K562 (cell line): ENCODE results near the gene LGALS7. TPM values are rescaled to one million over a fixed set of nuclear protein-coding genes. Genes with fewer than 3 reads are reported as not detected.

ENCODE experiments used
- ATAC-seq: fragments of 200-7000 bp; cut with Tn5 transposase; 3 replicates; pipeline ENCODE4 v1.9.1; 2020; ENCODE audit warnings: moderate library complexity
- BruUV-seq: library from RNA; stranded (reverse); fragments of 400-500 nt; replicated peaks from 2 replicates; lab custom pipeline; 2021; lab: Mats Ljungman, UMichigan
- CTCF ChIA-PET: fragments of 300-600 bp; formaldehyde crosslinking; extraction: SDS; loops from one replicate; lab custom pipeline; 2021; ENCODE audit warnings: low intra/inter-chr PET ratio; lab: Yijun Ruan, JAX
- POLR2A ChIA-PET: fragments of 300-600, 350-650 bp; sonication (Branson Sonifier 250); formaldehyde crosslinking; extraction: SDS; loops from one replicate; lab custom pipeline; 2021; ENCODE audit warnings: antibody characterized with exemption, inconsistent platforms; lab: Yijun Ruan, JAX
- DNase-seq, 4 experiments: peaks; one replicate each; pipeline versions ENCODE4 v3.0.0 to v3.0.0-alpha.2; 2011 to 2018; ENCODE audit warnings: low spot score in 3 of 4, mixed read lengths in 3 of 4; ENCODE audit errors: extremely low read depth in 1 of 4
- FAIRE-seq: peaks from 2 replicates; lab custom pipeline; 2011; peaks lifted over from hg19 to GRCh38; lab: Jason Lieb, UNC
- H2AFZ ChIP-seq: 2 replicates; pipeline ENCODE4 v1.6.0; 2011; ENCODE audit warnings: low read depth, low read length, control low read depth, inconsistent platforms
- H3K27ac ChIP-seq: fragments of 200-600 bp; 3 replicates; pipeline ENCODE4 v1.8.0; 2011; ENCODE audit warnings: low read depth, mild to moderate bottlenecking, control low read depth, inconsistent platforms, low read length, moderate library complexity, mixed read lengths; ENCODE audit errors: extremely low read depth
- H3K27me3 ChIP-seq, 2 experiments: fragments of 300-600 bp in 1 of 2; 2 replicates in 1 of 2; 3 replicates in 1 of 2; pipeline versions ENCODE4 v1.6.0 to v1.8.0; 2011; ENCODE audit warnings: inconsistent platforms in 2 of 2, low read length in 2 of 2, mild to moderate bottlenecking in 1 of 2, mixed read lengths in 1 of 2, moderate library complexity in 1 of 2; ENCODE audit not compliant: control insufficient read depth in 2 of 2, insufficient read depth in 2 of 2
- H3K36me3 ChIP-seq: fragments of 300-600 bp; 3 replicates; pipeline ENCODE4 v1.8.0; 2011; ENCODE audit warnings: mild to moderate bottlenecking, low read length, inconsistent platforms; ENCODE audit not compliant: control insufficient read depth, insufficient read depth
- H3K4me1 ChIP-seq, 2 experiments: fragments of 200-600 bp in 1 of 2; replicated peaks in 1 of 2; 2 replicates in 1 of 2; 3 replicates in 1 of 2; pipeline versions ENCODE4 v1.5.1 to v1.8.0; 2011; ENCODE audit warnings: inconsistent platforms in 2 of 2, low read length in 2 of 2, mild to moderate bottlenecking in 1 of 2, mixed read lengths in 1 of 2, moderate library complexity in 1 of 2; ENCODE audit not compliant: control insufficient read depth in 2 of 2, insufficient read depth in 2 of 2
- H3K4me2 ChIP-seq: 2 replicates; pipeline ENCODE4 v1.6.1; 2011; ENCODE audit warnings: low read length, control low read depth, inconsistent platforms, mixed read lengths; ENCODE audit not compliant: insufficient read depth
- H3K4me3 ChIP-seq: fragments of 200-600 bp; sonication (generic), shearing (Covaris generic); 2 replicates; pipeline ENCODE4 v1.5.1; 2016; ENCODE audit warnings: control low read depth, inconsistent platforms
- H3K79me2 ChIP-seq: fragments of 200-600 bp; 3 replicates; pipeline ENCODE4 v1.8.0; 2011; ENCODE audit warnings: low read length, inconsistent platforms; ENCODE audit not compliant: control insufficient read depth, insufficient read depth
- H3K9ac ChIP-seq, 2 experiments: 2 replicates each; pipeline versions ENCODE4 v1.6.0 to v1.6.1; 2011; ENCODE audit warnings: low read depth in 2 of 2, low read length in 2 of 2, control low read depth in 1 of 2, inconsistent platforms in 1 of 2, mild to moderate bottlenecking in 1 of 2, mixed read lengths in 1 of 2; ENCODE audit not compliant: insufficient read depth in 1 of 2
- H3K9me1 ChIP-seq: one replicate; pipeline ENCODE4 v1.6.0; 2011; ENCODE audit warnings: inconsistent platforms, mild to moderate bottlenecking, low read length, moderate library complexity; ENCODE audit not compliant: control insufficient read depth, insufficient read depth
- H3K9me3 ChIP-seq: replicated peaks from 2 replicates; pipeline ENCODE4 v1.5.1; 2011; ENCODE audit warnings: low read depth, low read length, inconsistent platforms; ENCODE audit not compliant: control insufficient read depth, insufficient read depth
- H4K20me1 ChIP-seq: replicated peaks from 2 replicates; pipeline ENCODE4 v1.6.1; 2011; ENCODE audit warnings: low read length, inconsistent platforms, mixed read lengths; ENCODE audit not compliant: control insufficient read depth, insufficient read depth
- HCFC1 ChIP-seq: IDR thresholded peaks from 2 replicates; pipeline ENCODE4 v1.6.1; 2012; ENCODE audit warnings: low read depth, low read length, improper control_type of control experiment
- NFIC ChIP-seq: fragments of 450-650 bp; IDR thresholded peaks from 2 replicates; pipeline ENCODE4 v1.6.1; 2017; ENCODE audit warnings: mild to moderate bottlenecking, inconsistent platforms
- SAFB ChIP-seq: fragments of 200-400 bp; formaldehyde crosslinking; IDR thresholded peaks from 2 replicates; pipeline ENCODE4 v1.6.1; 2017; ENCODE audit warnings: low read depth, low read length, borderline replicate concordance
- TCF15 ChIP-seq: fragments of 250-450 bp; sonication (Bioruptor Pico); IDR thresholded peaks from 2 replicates; pipeline ENCODE4 v1.8.0; 2022; ENCODE audit warnings: moderate library complexity, mild to moderate bottlenecking, inconsistent platforms
- ZNF318 ChIP-seq, 2 experiments: fragments of 450-650 bp; IDR thresholded peaks; 2 replicates each; pipeline ENCODE4 v1.6.1; 2016; ENCODE audit warnings: mild to moderate bottlenecking in 2 of 2, borderline replicate concordance in 1 of 2, low read depth in 1 of 2, moderate library complexity in 1 of 2
- ZNF384 ChIP-seq: IDR thresholded peaks from 2 replicates; pipeline ENCODE4 v1.6.1; 2012; ENCODE audit warnings: low read depth, low read length, improper control_type of control experiment
- ZNF431 ChIP-seq: sonication (generic); formaldehyde crosslinking; IDR thresholded peaks from 2 replicates; pipeline ENCODE4 v1.8.0; 2022; ENCODE audit warnings: mild to moderate bottlenecking, missing genetic modification reagents
- WGBS: fragments of 100-300 bp; shearing (Covaris generic); methylation state at CpG from one replicate; pipeline ENCODE4 v1.1.6; 2016; ENCODE audit warnings: low coverage, mixed read lengths; ENCODE audit not compliant: insufficient coverage; ENCODE audit errors: missing lambda C conversion rate; 5-methylcytosine and 5-hydroxymethylcytosine counted together
- in situ Hi-C: fragments of 300-500 bp; cut with MboI; formaldehyde crosslinking; loops from 4 replicates; pipeline ENCODE4 v1.15.0; 2018; ENCODE audit warnings: inconsistent platforms, mixed read lengths
- intact Hi-C: fragments of 100-400 bp; cut with micrococcal nuclease; formaldehyde crosslinking; loops from 2 replicates; pipeline ENCODE4 v1.14.2; 2022
- polyA plus RNA-seq, 8 experiments: library from polyadenylated mRNA; depleted of rRNA in 4 of 8; stranded (reverse) in 5 of 8; unstranded in 3 of 8; fragments of >200 nt; fragmentation: Nextera tagmentation in 2 of 8; fragmentation: Illumina TruSeq in 1 of 8; extraction: Ambion mirVana in 2 of 8; extraction: Trizol in 1 of 8; gene quantifications; 2 replicates each; pipeline versions ENCODE4 v1.2.1 to v1.2.3, GENCODE V29; 2011 to 2014; ENCODE audit warnings: inconsistent platforms in 1 of 8, missing spikeins in 1 of 8
- total RNA-seq, 7 experiments: library from RNA; depleted of rRNA in 6 of 7; stranded (reverse); fragments of >200 nt in 6 of 7; fragmentation: Illumina TruSeq in 2 of 7; extraction: Trizol in 2 of 7; gene quantifications; 2 replicates each; pipeline versions ENCODE4 v1.2.1 to v1.2.3, GENCODE V29; 2011 to 2021; ENCODE audit warnings: low replicate concordance in 1 of 7

The LGALS7 gene
- total and polyA plus RNA-seq, 9 of the 15 experiments (the other 6 are each of a cell fraction or from before 2014, with no cell fraction given): not detected

GRCh38 chr19:38745316-38745715, 28.0 kb downstream of the LGALS7 start:
- ATAC-seq: peak; percentile 18; the same call in 1 of the 3 replicates
- intact Hi-C loops: no loop called here
- H2AFZ ChIP-seq: no peak overlapping the region
- peaks cover 15 to 19% of the 10 kb centered on the region in 2 experiments; a peak in 4 of 5 replicates for H3K4me1 ChIP-seq
- TF ChIP-seq HCFC1: no peak
- TF ChIP-seq TCF15 (CRISPR knock-in tag): no peak
- TF ChIP-seq SAFB: no peak
- no peak for TF ChIP-seq NFIC
- peak; percentile 30; the same call in 1 of the 2 replicates for TF ChIP-seq ZNF431 (CRISPR knock-in tag)
- TF ChIP-seq, all 486 proteins: peak for 1
- no peaks in the 10 kb centered on the region for H3K79me2 ChIP-seq
- WGBS: 83% methylated on average over 7 of the region's 7 CpGs
- FAIRE-seq: no peak
- H3K9me1 ChIP-seq: no peaks in the 10 kb centered on the region
- H3K36me3 ChIP-seq: no peaks in the 10 kb centered on the region
- POLR2A ChIA-PET: interaction anchor here (0.6 kb wide), 1 partner anchor 94 kb away, joined by 3 read pairs; no protein-coding TSS in a partner anchor
- H3K4me2 ChIP-seq: no peak overlapping the region
- H3K9me3 ChIP-seq: no peaks in the 10 kb centered on the region
- no peaks in the 10 kb centered on the region for H4K20me1 ChIP-seq
- in situ Hi-C loops: no loop called here
- 0 out of 4 replicates have a peak overlapping the region, but pooled peaks of 1 of the 2 experiments have one; percentile 36 for H3K9ac ChIP-seq
- no peak overlapping the region for H3K4me3 ChIP-seq
- H3K27me3 ChIP-seq: no peaks in the 10 kb centered on the region
- BruUV-seq: no TSS peak
- H3K27ac ChIP-seq: no peak overlapping the region
- CTCF ChIA-PET: no interaction called here
- no peak for DNase-seq

DNA sequence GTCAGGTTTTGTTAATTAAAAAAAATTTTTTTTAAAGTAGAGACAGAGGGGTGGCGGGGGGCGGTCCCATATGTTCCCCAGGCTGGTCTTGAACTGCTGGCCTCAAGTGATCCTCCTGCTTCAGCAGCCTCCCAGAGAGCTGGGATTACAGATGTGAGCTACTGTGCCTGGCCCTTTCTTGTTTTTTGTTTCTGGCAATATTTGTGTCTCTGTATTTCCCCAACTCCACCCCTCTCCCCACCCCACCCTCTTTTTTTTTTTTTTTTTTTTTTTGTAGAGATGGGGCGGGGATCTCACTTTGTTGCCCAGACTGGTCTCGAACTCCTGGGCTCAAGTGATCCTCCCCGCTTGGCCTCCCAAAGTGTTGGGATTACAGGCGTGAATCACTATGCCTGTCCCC, 28.4 kb downstream of the LGALS7 start:
- Histone ChIP-seq H3K9me3 (no peaks in the 10 kb centered on the region), H2AFZ (no peak overlapping the region), H3K4me2 (no peak overlapping the region), H3K36me3 (no peaks in the 10 kb centered on the region), H3K27ac (no peak overlapping the region), H3K9ac (no peak overlapping the region), H4K20me1 (no peaks in the 10 kb centered on the region), H3K79me2 (no peaks in the 10 kb centered on the region), H3K9me1 (no peaks in the 10 kb centered on the region), H3K27me3 (no peaks in the 10 kb centered on the region)
- ChIA-PET CTCF (no interaction called here), POLR2A (interaction anchor here (0.6 kb wide), 2 partner anchors 80 to 95 kb away, joined by 3 read pairs; no protein-coding TSS in a partner anchor)
- ATAC-seq: peak; percentile 38; the same call in 2 of the 3 replicates
- BruUV-seq: no TSS peak
- intact Hi-C loops: no loop called here
- 58% methylated on average over 3 of the region's 6 CpGs for WGBS
- FAIRE-seq: peak; percentile 11
- TF ChIP-seq ZNF318 (IDR thresholded peaks at IDR 0.05; ENCODE audit: borderline replicate concordance in 1 of 2, low read depth in 1 of 2) (no peak), ZNF384 (peak; percentile 88)
- TF ChIP-seq, all 486 proteins: peak for 1
- in situ Hi-C loops: no loop called here
- no peak for DNase-seq
- Histone ChIP-seq H3K4me1 (peaks cover 11 to 23% of the 10 kb centered on the region in 2 experiments; a peak in 4 of 5 replicates), H3K4me3 (no peak overlapping the region)
